Vagina (tissue), 2 donors: ENCODE data around the gene IMPACT. TPM values are rescaled to one million over a fixed set of nuclear protein-coding genes. Genes with fewer than 3 reads are reported as not detected.

ENCODE experiments used
- DNase-seq, 2 donors: peaks; one replicate each; pipeline ENCODE4 v3.0.0-alpha.2; 2017; ENCODE audit errors: extremely low spot score in 2 of 2
- H3K27ac ChIP-seq: fragments of 200-600 bp; sonication (generic); one replicate; pipeline ENCODE4 v1.5.1; 2019
- H3K27me3 ChIP-seq: fragments of 200-600 bp; sonication (generic); one replicate; pipeline ENCODE4 v1.5.1; 2019
- H3K36me3 ChIP-seq, 2 donors: fragments of 200-600 bp; sonication (generic); one replicate each; pipeline ENCODE4 v1.5.1; 2017 to 2019
- H3K4me1 ChIP-seq: fragments of 200-600 bp; sonication (generic); one replicate; pipeline ENCODE4 v1.5.1; 2019
- H3K4me3 ChIP-seq, 2 donors: fragments of 200-600 bp; sonication (generic); 1 replicate in 1 of 2; 2 replicates in 1 of 2; pipeline ENCODE4 v1.5.1; 2016 to 2019
- H3K9me3 ChIP-seq: fragments of 200-600 bp; sonication (generic); one replicate; pipeline ENCODE4 v1.5.1; 2019
- POLR2A ChIP-seq, 2 donors: fragments of 450-650 bp; IDR thresholded peaks; one replicate each; pipeline ENCODE4 v1.6.1; 2017; ENCODE audit warnings: antibody characterized with exemption in 2 of 2, mild to moderate bottlenecking in 2 of 2, moderate library complexity in 2 of 2
- POLR2AphosphoS5 ChIP-seq, 2 donors: sonication (generic); formaldehyde crosslinking; IDR thresholded peaks; one replicate each; pipeline ENCODE4 v1.9.0; 2017; ENCODE audit warnings: antibody characterized with exemption in 2 of 2, mild to moderate bottlenecking in 2 of 2, low read depth in 1 of 2; ENCODE audit not compliant: insufficient read depth in 1 of 2
- intact Hi-C: fragments of 100-400 bp; cut with DNase I; formaldehyde crosslinking; loops from one replicate; pipeline ENCODE4 v1.15.1; 2023
- total RNA-seq: library from RNA; depleted of rRNA; stranded (reverse); fragments of >200 nt; gene quantifications from one replicate; pipeline ENCODE4 v1.2.3, GENCODE V29; 2016
- TF ChIP-seq, protein P1 (sequence below), 3 experiments: fragments of 450-650 bp in 2 of 3; fragments of 200-600 bp in 1 of 3; sonication (generic) in 1 of 3; IDR thresholded peaks; one replicate each; pipeline ENCODE4 v1.5.1; 2017 to 2019; ENCODE audit warnings: antibody characterized with exemption in 3 of 3, mild to moderate bottlenecking in 2 of 3, moderate library complexity in 2 of 3

Gene IMPACT
- total RNA-seq, 1 donor from 2014 or later, result 10.3 TPM

DNA sequence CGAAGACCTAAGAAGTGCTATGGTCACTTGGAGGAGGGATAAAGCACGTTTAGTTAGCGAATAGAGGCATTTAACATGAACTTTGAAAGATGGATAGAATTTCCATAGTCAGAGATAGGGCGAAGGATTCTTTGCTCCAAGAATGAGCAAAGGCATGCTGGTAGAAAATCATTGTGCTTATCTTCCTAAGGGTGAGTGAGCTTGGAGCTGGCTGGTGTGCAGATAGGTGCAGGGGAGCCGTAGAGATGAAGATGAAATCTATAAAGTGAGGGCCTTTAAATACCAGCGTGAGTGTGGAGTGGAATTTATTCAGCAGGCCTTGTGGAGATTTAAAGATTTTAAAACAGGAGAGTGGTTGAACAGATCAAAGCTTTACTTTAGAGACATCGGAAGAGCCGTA is 35.5 kb downstream of the IMPACT start:
- intact Hi-C loops, result no loop called here
- Histone ChIP-seq H3K4me3 (no peak overlapping the region), H3K36me3 (no peaks in the 10 kb centered on the region), H3K27ac (no peak overlapping the region), H3K4me1 (no peaks in the 10 kb centered on the region), H3K9me3 (no peaks in the 10 kb centered on the region), H3K27me3 (no peaks in the 10 kb centered on the region)
- no peak for DNase-seq
- TF ChIP-seq POLR2A (IDR thresholded peaks at IDR 0.05) (no peak), POLR2AphosphoS5 (IDR thresholded peaks at IDR 0.05; ENCODE audit: insufficient read depth in 1 of 2, low read depth in 1 of 2) (no peak)
- TF ChIP-seq, protein P1, sequence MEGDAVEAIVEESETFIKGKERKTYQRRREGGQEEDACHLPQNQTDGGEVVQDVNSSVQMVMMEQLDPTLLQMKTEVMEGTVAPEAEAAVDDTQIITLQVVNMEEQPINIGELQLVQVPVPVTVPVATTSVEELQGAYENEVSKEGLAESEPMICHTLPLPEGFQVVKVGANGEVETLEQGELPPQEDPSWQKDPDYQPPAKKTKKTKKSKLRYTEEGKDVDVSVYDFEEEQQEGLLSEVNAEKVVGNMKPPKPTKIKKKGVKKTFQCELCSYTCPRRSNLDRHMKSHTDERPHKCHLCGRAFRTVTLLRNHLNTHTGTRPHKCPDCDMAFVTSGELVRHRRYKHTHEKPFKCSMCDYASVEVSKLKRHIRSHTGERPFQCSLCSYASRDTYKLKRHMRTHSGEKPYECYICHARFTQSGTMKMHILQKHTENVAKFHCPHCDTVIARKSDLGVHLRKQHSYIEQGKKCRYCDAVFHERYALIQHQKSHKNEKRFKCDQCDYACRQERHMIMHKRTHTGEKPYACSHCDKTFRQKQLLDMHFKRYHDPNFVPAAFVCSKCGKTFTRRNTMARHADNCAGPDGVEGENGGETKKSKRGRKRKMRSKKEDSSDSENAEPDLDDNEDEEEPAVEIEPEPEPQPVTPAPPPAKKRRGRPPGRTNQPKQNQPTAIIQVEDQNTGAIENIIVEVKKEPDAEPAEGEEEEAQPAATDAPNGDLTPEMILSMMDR (IDR thresholded peaks at IDR 0.05), result no peak

DNA sequence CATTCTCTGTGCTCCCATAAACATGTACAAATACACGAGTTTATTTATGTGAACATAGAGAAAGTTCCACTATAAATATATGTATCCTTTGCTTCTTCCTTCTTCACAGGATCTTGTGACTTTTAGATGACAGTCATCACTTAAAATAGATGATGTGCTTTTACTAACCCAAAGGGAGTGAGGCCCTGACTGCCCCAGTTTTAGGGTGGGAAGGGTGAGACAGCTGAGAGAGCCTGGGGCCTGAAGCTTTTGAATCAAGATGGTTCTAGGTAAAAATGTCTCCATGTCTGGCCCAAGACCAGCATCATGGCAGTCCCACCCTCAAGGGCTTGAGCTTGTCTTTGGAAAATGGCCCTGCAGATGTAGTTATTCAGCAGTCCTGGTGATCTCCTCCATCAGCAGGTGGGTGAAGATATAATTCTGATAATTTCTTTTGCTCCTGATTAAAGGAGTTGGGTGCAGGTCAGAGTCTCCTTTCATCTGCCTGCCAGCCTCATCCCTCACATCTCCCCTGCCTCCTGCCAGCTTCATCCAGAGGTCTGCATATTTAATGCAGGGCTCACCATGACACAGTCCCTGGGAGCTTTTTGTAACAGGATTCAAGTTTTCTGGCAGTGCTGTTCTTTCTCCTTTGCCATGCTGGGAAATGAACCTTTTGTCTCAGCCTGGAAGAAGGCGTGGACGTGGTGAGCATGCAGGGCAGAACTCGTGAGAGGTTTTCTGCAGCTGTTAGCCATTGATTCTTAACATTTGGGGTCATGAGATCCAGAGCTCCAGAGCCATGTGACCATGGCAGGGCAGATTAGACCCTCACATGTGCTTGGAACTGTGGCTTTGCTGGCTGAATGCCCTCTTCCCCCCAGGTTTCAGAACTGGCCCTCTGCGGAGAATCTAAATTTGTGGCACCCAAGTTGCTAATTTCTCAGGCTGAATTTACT is 36.6 kb downstream of the IMPACT start:
- intact Hi-C loops, result no loop called here
- H3K27me3 ChIP-seq, result no peaks in the 10 kb centered on the region

DNA sequence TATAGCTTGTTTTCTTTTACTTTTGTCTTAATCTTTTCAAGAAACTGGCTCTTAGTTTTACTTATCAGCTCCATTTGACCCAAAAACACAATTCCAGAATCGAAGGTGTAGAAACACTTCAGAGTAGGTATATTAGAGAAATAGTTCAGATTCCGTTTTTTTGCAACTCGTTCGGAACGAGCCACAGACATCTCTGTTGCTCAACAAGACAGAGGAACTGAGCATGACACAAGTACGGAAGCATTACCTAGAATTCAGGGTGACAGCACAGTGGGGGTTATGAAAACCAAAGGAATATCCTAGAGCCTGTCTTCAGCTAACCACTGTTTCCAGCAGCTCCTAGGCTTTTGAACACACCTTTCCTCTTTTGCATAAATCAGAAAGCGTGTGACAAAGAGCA is 39.0 kb downstream of the IMPACT start:
- no peaks in the 10 kb centered on the region for H3K36me3 ChIP-seq
- H3K9me3 ChIP-seq, result no peaks in the 10 kb centered on the region
- H3K27me3 ChIP-seq, result no peaks in the 10 kb centered on the region
- no peak for TF ChIP-seq POLR2AphosphoS5 (IDR thresholded peaks at IDR 0.05; ENCODE audit: insufficient read depth in 1 of 2, low read depth in 1 of 2)
- TF ChIP-seq POLR2A (IDR thresholded peaks at IDR 0.05), result no peak
- TF ChIP-seq, protein P1 (IDR thresholded peaks at IDR 0.05), result no peak
- H3K4me1 ChIP-seq, result no peaks in the 10 kb centered on the region
- no peak overlapping the region for H3K27ac ChIP-seq
- intact Hi-C loops, result no loop called here
- H3K4me3 ChIP-seq, result no peak overlapping the region
- no peak for DNase-seq

More for the DNA sequence above, 36.6 kb downstream of the IMPACT start:
- Histone ChIP-seq H3K27ac (no peak overlapping the region), H3K4me1 (no peaks in the 10 kb centered on the region), H3K4me3 (no peak overlapping the region), H3K9me3 (no peaks in the 10 kb centered on the region), H3K36me3 (no peaks in the 10 kb centered on the region)
- no peak for DNase-seq
- TF ChIP-seq, protein P1 (IDR thresholded peaks at IDR 0.05), result no peak
- TF ChIP-seq POLR2AphosphoS5 (IDR thresholded peaks at IDR 0.05; ENCODE audit: insufficient read depth in 1 of 2, low read depth in 1 of 2) (no peak), POLR2A (IDR thresholded peaks at IDR 0.05) (no peak)

DNA sequence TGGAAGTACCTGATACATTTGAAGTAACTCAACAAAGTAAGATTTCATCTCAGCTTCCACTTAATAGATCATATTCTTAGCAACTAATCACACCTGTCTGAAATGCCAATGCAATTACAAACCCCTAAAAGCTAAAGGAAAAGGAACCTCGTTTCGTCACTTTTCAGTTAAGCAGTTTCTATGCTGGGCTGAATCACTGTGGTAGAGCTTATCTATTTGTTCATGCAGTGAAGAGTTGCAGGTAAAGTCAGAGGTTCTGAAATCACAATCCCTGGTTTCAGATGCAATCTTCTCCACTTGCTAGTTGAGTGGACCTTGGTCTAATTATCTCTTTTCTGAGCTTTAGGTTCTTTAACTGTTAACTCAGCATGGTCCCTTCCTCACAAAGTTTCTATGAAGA is 40.3 kb downstream of the IMPACT start:
- Histone ChIP-seq H3K4me1 (no peaks in the 10 kb centered on the region), H3K4me3 (no peak overlapping the region), H3K27ac (no peak overlapping the region), H3K27me3 (no peaks in the 10 kb centered on the region), H3K36me3 (no peaks in the 10 kb centered on the region), H3K9me3 (no peaks in the 10 kb centered on the region)
- intact Hi-C loops, result no loop called here
- DNase-seq, result no peak
- TF ChIP-seq, protein P1 (IDR thresholded peaks at IDR 0.05), result no peak
- TF ChIP-seq POLR2A (IDR thresholded peaks at IDR 0.05) (no peak), POLR2AphosphoS5 (IDR thresholded peaks at IDR 0.05; ENCODE audit: insufficient read depth in 1 of 2, low read depth in 1 of 2) (no peak)

DNA sequence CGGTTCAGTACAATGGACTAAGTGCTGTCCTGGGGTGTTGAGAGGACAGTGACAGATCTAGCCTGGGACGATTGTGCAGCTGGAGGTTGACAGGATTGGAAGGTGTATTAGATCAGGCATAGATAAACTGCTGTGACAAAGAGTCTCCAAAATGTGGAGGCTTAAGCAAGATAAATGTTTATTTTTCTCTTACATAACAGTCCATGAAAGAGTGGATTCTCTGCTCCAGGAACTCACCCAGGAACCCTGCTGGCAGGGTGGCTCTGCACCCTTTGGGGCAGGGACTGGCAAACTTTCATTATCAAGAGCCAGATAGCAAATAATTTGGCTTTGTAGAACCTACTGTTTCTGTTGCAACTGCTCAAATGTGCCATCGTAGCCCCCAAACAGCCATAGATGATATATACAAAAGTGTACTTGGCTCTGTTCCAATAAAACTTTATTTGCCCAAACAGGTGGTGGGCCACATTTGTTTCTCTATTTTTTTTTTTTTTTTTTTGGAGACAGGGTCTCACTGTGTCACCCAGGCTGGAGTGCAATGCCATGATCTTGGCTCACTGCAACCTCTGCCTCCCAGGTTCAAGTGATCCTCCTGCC is 43.6 kb downstream of the IMPACT start:
- H3K4me3 ChIP-seq, result no peak overlapping the region
- intact Hi-C loops, result no loop called here
- H3K4me1 ChIP-seq, result no peaks in the 10 kb centered on the region
- DNase-seq, result no peak
- H3K27me3 ChIP-seq, result no peaks in the 10 kb centered on the region
- no peak for TF ChIP-seq POLR2A (IDR thresholded peaks at IDR 0.05)
- TF ChIP-seq, protein P1 (IDR thresholded peaks at IDR 0.05), result no peak
- TF ChIP-seq POLR2AphosphoS5 (IDR thresholded peaks at IDR 0.05; ENCODE audit: insufficient read depth in 1 of 2, low read depth in 1 of 2), result no peak
- H3K9me3 ChIP-seq, result no peaks in the 10 kb centered on the region
- H3K27ac ChIP-seq, result no peak overlapping the region
- H3K36me3 ChIP-seq, result no peaks in the 10 kb centered on the region
